Progenitor cell of endocrine pancreas (in vitro differentiated cells): ENCODE results near the gene IFT20. TPM values are rescaled to one million over a fixed set of nuclear protein-coding genes. Genes with fewer than 3 reads are reported as not detected.

ENCODE experiments used
- DNase-seq: peaks from one replicate; pipeline ENCODE4 v3.0.0; 2021; ENCODE audit warnings: low spot score; ENCODE audit not compliant: unreplicated experiment
- H3K27ac Mint-ChIP-seq: 2 replicates; pipeline ENCODE4 v1.8.0; 2021; ENCODE audit warnings: mild to moderate bottlenecking, moderate library complexity, mixed read lengths
- H3K27me3 Mint-ChIP-seq: 2 replicates; pipeline ENCODE4 v1.8.0; 2021; ENCODE audit warnings: mixed read lengths
- H3K36me3 Mint-ChIP-seq: 2 replicates; pipeline ENCODE4 v1.8.0; 2022; ENCODE audit warnings: mixed read lengths; ENCODE audit not compliant: insufficient read depth
- H3K4me1 Mint-ChIP-seq: 2 replicates; pipeline ENCODE4 v1.8.0; 2021; ENCODE audit warnings: low read depth, mixed read lengths
- H3K4me3 Mint-ChIP-seq: 2 replicates; pipeline ENCODE4 v1.8.0; 2021; ENCODE audit warnings: low read depth, mild to moderate bottlenecking, moderate library complexity, mixed read lengths
- H3K9me3 Mint-ChIP-seq: 2 replicates; pipeline ENCODE4 v1.8.0; 2021; ENCODE audit warnings: low read depth, mixed read lengths
- CTCF ChIP-seq: fragments of 200-600 bp; sonication (generic); IDR thresholded peaks from one replicate; pipeline ENCODE4 v1.5.0; 2021; ENCODE audit warnings: antibody characterized with exemption, mild to moderate bottlenecking; ENCODE audit not compliant: unreplicated experiment
- total RNA-seq: library from RNA; stranded (reverse); gene quantifications from 2 replicates; pipeline ENCODE4 v1.2.1, GENCODE V29; 2021

IFT20 gene
- total RNA-seq, 1 donor from 2014 or later = 35.4 TPM

- H3K36me3 Mint-ChIP-seq = no peaks in the 10 kb centered on the region
- no peaks in the 10 kb centered on the region for H3K27me3 Mint-ChIP-seq
- H3K9me3 Mint-ChIP-seq = no peaks in the 10 kb centered on the region
- TF ChIP-seq CTCF = no peak
- H3K4me3 Mint-ChIP-seq = peak overlapping the region; percentile 95
- peak overlapping the region; percentile 100 for H3K27ac Mint-ChIP-seq
- no peak for DNase-seq
- H3K4me1 Mint-ChIP-seq = peaks cover 24% of the 10 kb centered on the region
These were observed 1.1 kb downstream of the IFT20 start for GRCh38 chr17:28334171-28334570.

GRCh38 chr17:28333083-28333746 lies 2.1 kb downstream of the IFT20 start:
- Mint-ChIP-seq H3K27ac (no peak overlapping the region), H3K27me3 (no peaks in the 10 kb centered on the region), H3K4me1 (peaks cover 24% of the 10 kb centered on the region), H3K4me3 (peak overlapping the region; percentile 95), H3K9me3 (no peaks in the 10 kb centered on the region), H3K36me3 (peaks cover 3% of the 10 kb centered on the region)
- TF ChIP-seq CTCF = no peak
- no peak for DNase-seq

- TF ChIP-seq CTCF = no peak
- Mint-ChIP-seq H3K27ac (no peak overlapping the region), H3K36me3 (peaks cover 8% of the 10 kb centered on the region), H3K9me3 (no peaks in the 10 kb centered on the region), H3K27me3 (no peaks in the 10 kb centered on the region), H3K4me1 (peaks cover 18% of the 10 kb centered on the region), H3K4me3 (no peak overlapping the region)
- DNase-seq = no peak
These were observed 3.3 kb downstream of the IFT20 start for GRCh38 chr17:28331891-28332420.

- Mint-ChIP-seq H3K4me1 (peaks cover 22% of the 10 kb centered on the region), H3K27ac (no peak overlapping the region), H3K27me3 (no peaks in the 10 kb centered on the region), H3K36me3 (peaks cover 14% of the 10 kb centered on the region), H3K9me3 (no peaks in the 10 kb centered on the region), H3K4me3 (no peak overlapping the region)
- no peak for DNase-seq
- TF ChIP-seq CTCF = no peak
These were observed 4.6 kb downstream of the IFT20 start for GRCh38 chr17:28330671-28331070.

GRCh38 chr17:28328325-28328724 lies 6.9 kb downstream of the IFT20 start:
- DNase-seq = no peak
- Mint-ChIP-seq H3K27ac (peak overlapping the region; percentile 54), H3K9me3 (no peaks in the 10 kb centered on the region), H3K4me1 (peaks cover 27% of the 10 kb centered on the region), H3K4me3 (no peak overlapping the region), H3K36me3 (peaks cover 14% of the 10 kb centered on the region), H3K27me3 (no peaks in the 10 kb centered on the region)
- no peak for TF ChIP-seq CTCF
